ENCODE results near the gene TMEM114. TPM values are rescaled to one million over a fixed set of nuclear protein-coding genes. Genes with fewer than 3 reads are reported as not detected.

TMEM114 gene
- total RNA-seq, 2 donors from 2014 or later: not detected

GRCh38 chr16:8631818-8632465 is 41.6 kb upstream of the TMEM114 start:
- H3K27me3 ChIP-seq: no peaks in the 10 kb centered on the region
- WGBS, 2 donors: 64 to 67% methylated on average over 12 to 15 of the region's 15 CpGs
- peaks cover 0 to 23% of the 10 kb centered on the region in 2 donors for H3K36me3 ChIP-seq (replicated peaks in 1 of 2; ENCODE audit: insufficient read depth in 1 of 2, low read depth in 2 of 2)
- H3K4me3 ChIP-seq: no peak overlapping the region
- DNase-seq (no peak), ATAC-seq (no peak)
- peak overlapping the region in 1 of 4 donors; percentile 46 for H3K27ac ChIP-seq
- intact Hi-C loops (cut with DNase I): no loop called here
- no peaks in the 10 kb centered on the region for H3K9me3 ChIP-seq
- TF ChIP-seq POLR2A (IDR thresholded peaks at IDR 0.05) (no peak), CTCF (IDR thresholded peaks at IDR 0.05) (no peak)
- H3K4me1 ChIP-seq: no peaks in the 10 kb centered on the region

GRCh38 chr16:8631373-8631772 is 41.1 kb upstream of the TMEM114 start:
- DNase-seq (no peak), ATAC-seq (no peak)
- 84 to 87% methylated on average over 9 of the region's 9 CpGs for WGBS, 2 donors
- Histone ChIP-seq H3K4me3 (no peak overlapping the region), H3K36me3 (replicated peaks in 1 of 2; ENCODE audit: insufficient read depth in 1 of 2, low read depth in 2 of 2) (peaks cover 0 to 23% of the 10 kb centered on the region in 2 donors), H3K9me3 (no peaks in the 10 kb centered on the region), H3K4me1 (no peaks in the 10 kb centered on the region), H3K27ac (no peak overlapping the region), H3K27me3 (no peaks in the 10 kb centered on the region)
- TF ChIP-seq POLR2A (IDR thresholded peaks at IDR 0.05): no peak
- no peak for TF ChIP-seq CTCF (IDR thresholded peaks at IDR 0.05)
- intact Hi-C loops (cut with DNase I): no loop called here

- Histone ChIP-seq H3K9me3 (no peaks in the 10 kb centered on the region), H3K4me3 (no peak overlapping the region), H3K27ac (no peak overlapping the region), H3K4me1 (no peaks in the 10 kb centered on the region), H3K36me3 (replicated peaks in 1 of 2; ENCODE audit: insufficient read depth in 1 of 2, low read depth in 2 of 2) (peaks cover 0 to 26% of the 10 kb centered on the region in 2 donors), H3K27me3 (no peaks in the 10 kb centered on the region)
- DNase-seq (no peak), ATAC-seq (no peak)
- intact Hi-C loops (cut with DNase I): no loop called here
- TF ChIP-seq POLR2A (IDR thresholded peaks at IDR 0.05) (no peak), CTCF (IDR thresholded peaks at IDR 0.05) (no peak)
- 81 to 86% methylated on average over 9 to 11 of the region's 11 CpGs for WGBS, 2 donors
Measured at GRCh38 chr16:8630255-8630953, 40.1 kb upstream of the TMEM114 start.

GRCh38 chr16:8628981-8629725 is 38.8 kb upstream of the TMEM114 start:
- no peaks in the 10 kb centered on the region for H3K9me3 ChIP-seq
- H3K4me1 ChIP-seq: no peaks in the 10 kb centered on the region
- 95 to 96% methylated on average over 16 of the region's 16 CpGs for WGBS, 2 donors
- no peak for DNase-seq
- no peak overlapping the region for H3K27ac ChIP-seq
- intact Hi-C loops (cut with DNase I): no loop called here
- ATAC-seq: no peak
- peaks cover 0 to 23% of the 10 kb centered on the region in 2 donors for H3K36me3 ChIP-seq (replicated peaks in 1 of 2; ENCODE audit: insufficient read depth in 1 of 2, low read depth in 2 of 2)
- H3K4me3 ChIP-seq: no peak overlapping the region
- no peak for TF ChIP-seq POLR2A (IDR thresholded peaks at IDR 0.05)
- H3K27me3 ChIP-seq: no peaks in the 10 kb centered on the region

GRCh38 chr16:8627456-8627855 is 37.1 kb upstream of the TMEM114 start:
- Histone ChIP-seq H3K4me3 (no peak overlapping the region), H3K4me1 (peaks cover 13% of the 10 kb centered on the region), H3K9me3 (no peaks in the 10 kb centered on the region), H3K36me3 (replicated peaks in 1 of 2; ENCODE audit: insufficient read depth in 1 of 2, low read depth in 2 of 2) (peaks cover 0 to 23% of the 10 kb centered on the region in 2 donors), H3K27ac (no peak overlapping the region), H3K27me3 (no peaks in the 10 kb centered on the region)
- 96 to 98% methylated on average over 4 of the region's 4 CpGs for WGBS, 2 donors
- TF ChIP-seq POLR2A (IDR thresholded peaks at IDR 0.05) (no peak), CTCF (IDR thresholded peaks at IDR 0.05) (no peak)
- no peak for DNase-seq
- no peak for ATAC-seq
- intact Hi-C loops (cut with DNase I): no loop called here
